SK-N-SH (cell line): Measurements from ENCODE around the gene IKBKE. TPM values are rescaled to one million over a fixed set of nuclear protein-coding genes. Genes with fewer than 3 reads are reported as not detected.

Experiments
- CTCF ChIA-PET: fragments of 300-600, 350-600 bp; formaldehyde crosslinking; extraction: SDS; loops from one replicate; lab custom pipeline; 2021; lab: Yijun Ruan, JAX
- POLR2A ChIA-PET: fragments of 350-600 bp; sonication (Branson Sonifier 250); formaldehyde crosslinking; extraction: SDS; loops from one replicate; lab custom pipeline; 2020; ENCODE audit warnings: antibody characterized with exemption, inconsistent platforms; lab: Yijun Ruan, JAX
- DNase-seq: peaks from one replicate; pipeline ENCODE4 v3.0.0; 2012
- H2AFZ ChIP-seq: fragments of 200-600 bp; sonication (generic); 2 replicates; pipeline ENCODE4 v1.8.1; 2016; ENCODE audit warnings: antibody characterized with exemption, mild to moderate bottlenecking, low read depth
- H3F3A ChIP-seq: fragments of 200-600 bp; sonication (generic); replicated peaks from 2 replicates; pipeline ENCODE3; 2016; ENCODE audit warnings: antibody characterized with exemption, mild to moderate bottlenecking; ENCODE audit not compliant: insufficient read depth
- H3K27ac ChIP-seq, 2 experiments: fragments of 200-500 bp in 1 of 2; fragments of 200-600 bp in 1 of 2; sonication (Bioruptor generic) in 1 of 2; sonication (generic), shearing (Covaris generic) in 1 of 2; 2 replicates each; pipeline versions ENCODE4 v1.5.1 to v1.6.1; 2014 to 2016; ENCODE audit warnings: low read depth in 2 of 2, inconsistent platforms in 1 of 2, low read length in 1 of 2, mild to moderate bottlenecking in 1 of 2, mixed read lengths in 1 of 2
- H3K27me3 ChIP-seq: fragments of 200-600 bp; sonication (generic), shearing (Covaris generic); 2 replicates; pipeline ENCODE4 v1.6.1; 2016; ENCODE audit warnings: mixed run types; ENCODE audit not compliant: insufficient read depth
- H3K36me3 ChIP-seq, 2 experiments: fragments of 200-500 bp in 1 of 2; fragments of 200-600 bp in 1 of 2; sonication (Bioruptor generic) in 1 of 2; sonication (generic) in 1 of 2; replicated peaks in 1 of 2; 2 replicates each; pipeline versions ENCODE3 to v1.5.1; 2014 to 2016; ENCODE audit warnings: low read length in 1 of 2, mild to moderate bottlenecking in 1 of 2; ENCODE audit not compliant: insufficient read depth in 2 of 2, control insufficient read depth in 1 of 2
- H3K4me1 ChIP-seq, 2 experiments: fragments of 200-500 bp in 1 of 2; fragments of 200-600 bp in 1 of 2; sonication (Bioruptor generic) in 1 of 2; sonication (generic), shearing (Covaris generic) in 1 of 2; 2 replicates each; pipeline versions ENCODE4 v1.5.1 to v1.6.1; 2014 to 2016; ENCODE audit warnings: low read depth in 1 of 2, low read length in 1 of 2, mixed run types in 1 of 2; ENCODE audit not compliant: insufficient read depth in 2 of 2, control insufficient read depth in 1 of 2
- H3K4me2 ChIP-seq: fragments of 200-600 bp; sonication (generic), shearing (Covaris generic); 2 replicates; pipeline ENCODE4 v1.6.1; 2017; ENCODE audit warnings: mixed run types
- H3K4me3 ChIP-seq, 2 experiments: fragments of 200-500 bp in 1 of 2; fragments of 200-600 bp in 1 of 2; sonication (Bioruptor generic) in 1 of 2; sonication (generic), shearing (Covaris generic) in 1 of 2; 2 replicates each; pipeline versions ENCODE4 v1.5.1 to v1.8.1; 2014 to 2016; ENCODE audit warnings: low read depth in 2 of 2, inconsistent platforms in 1 of 2, low read length in 1 of 2, mild to moderate bottlenecking in 1 of 2, mixed read lengths in 1 of 2, moderate library complexity in 1 of 2
- H3K79me2 ChIP-seq: fragments of 200-600 bp; sonication (generic); 2 replicates; pipeline ENCODE4 v1.8.1; 2017; ENCODE audit warnings: mild to moderate bottlenecking; ENCODE audit not compliant: insufficient read depth
- H3K9ac ChIP-seq: fragments of 200-600 bp; sonication (generic); 2 replicates; pipeline ENCODE4 v1.6.1; 2017; ENCODE audit warnings: mixed run types
- H3K9me2 ChIP-seq: fragments of 200-600 bp; sonication (generic); 2 replicates; pipeline ENCODE4 v1.6.1; 2017; ENCODE audit warnings: mixed run types
- H3K9me3 ChIP-seq: fragments of 200-600 bp; sonication (generic); 2 replicates; pipeline ENCODE4 v1.6.1; 2017; ENCODE audit warnings: mixed run types, mild to moderate bottlenecking, moderate library complexity
- H4K20me1 ChIP-seq: fragments of 200-600 bp; sonication (generic); 2 replicates; pipeline ENCODE4 v1.6.1; 2017; ENCODE audit warnings: mild to moderate bottlenecking, mixed run types; ENCODE audit not compliant: insufficient read depth
- FOSL2 ChIP-seq: IDR thresholded peaks from 2 replicates; pipeline ENCODE4 v1.4.0; 2012; ENCODE audit warnings: low read depth, mild to moderate bottlenecking, moderate library complexity, borderline replicate concordance
- MXI1 ChIP-seq: IDR thresholded peaks from 2 replicates; pipeline ENCODE4 v1.6.1; 2012; ENCODE audit warnings: mild to moderate bottlenecking, low read depth, low read length, improper control_type of control experiment
- RCOR1 ChIP-seq: fragments of 150-350 bp; IDR thresholded peaks from 2 replicates; pipeline ENCODE4 v1.6.1; 2017; ENCODE audit warnings: antibody characterized with exemption, low read length
- RFX5 ChIP-seq: IDR thresholded peaks from 2 replicates; pipeline ENCODE4 v1.6.1; 2012; ENCODE audit warnings: mild to moderate bottlenecking, improper control_type of control experiment, low read length
- RXRA ChIP-seq: IDR thresholded peaks from 2 replicates; pipeline ENCODE4 v1.4.0; 2012; ENCODE audit warnings: low read depth, mild to moderate bottlenecking, borderline replicate concordance
- SMC3 ChIP-seq: IDR thresholded peaks from 2 replicates; pipeline ENCODE4 v1.6.1; 2012; ENCODE audit warnings: low read depth, low read length, improper control_type of control experiment
- TAF1 ChIP-seq: IDR thresholded peaks from 2 replicates; pipeline ENCODE4 v1.6.1; 2012; ENCODE audit warnings: low read depth, mild to moderate bottlenecking, low read length, moderate library complexity, borderline replicate concordance
- TCF12 ChIP-seq: IDR thresholded peaks from 2 replicates; pipeline ENCODE4 v1.4.0; 2012
- YY1 ChIP-seq: IDR thresholded peaks from 2 replicates; pipeline ENCODE4 v1.4.0; 2012; ENCODE audit warnings: low read depth, mild to moderate bottlenecking
- WGBS: methylation state at CpG from one replicate; pipeline ENCODE4 v1.1.6; 2017; ENCODE audit warnings: low lambda C conversion rate; 5-methylcytosine and 5-hydroxymethylcytosine counted together
- polyA plus RNA-seq, 3 experiments: library from polyadenylated mRNA; depleted of rRNA; stranded (reverse); fragments of >200 nt; gene quantifications; 2 replicates each; pipeline ENCODE4 v1.2.3, GENCODE V29; 2012
- TF ChIP-seq, protein P1 (sequence below): fragments of 150-350 bp; IDR thresholded peaks from 2 replicates; pipeline ENCODE4 v1.6.1; 2016; ENCODE audit warnings: mild to moderate bottlenecking, low read depth, low read length
- TF ChIP-seq, protein P2 (sequence below): IDR thresholded peaks from 2 replicates; pipeline ENCODE4 v1.4.0; 2012; ENCODE audit warnings: low read depth

The IKBKE gene
- polyA plus RNA-seq, 1 of the 3 experiments (the other 2 are of a cell fraction): 14.5 TPM

DNA sequence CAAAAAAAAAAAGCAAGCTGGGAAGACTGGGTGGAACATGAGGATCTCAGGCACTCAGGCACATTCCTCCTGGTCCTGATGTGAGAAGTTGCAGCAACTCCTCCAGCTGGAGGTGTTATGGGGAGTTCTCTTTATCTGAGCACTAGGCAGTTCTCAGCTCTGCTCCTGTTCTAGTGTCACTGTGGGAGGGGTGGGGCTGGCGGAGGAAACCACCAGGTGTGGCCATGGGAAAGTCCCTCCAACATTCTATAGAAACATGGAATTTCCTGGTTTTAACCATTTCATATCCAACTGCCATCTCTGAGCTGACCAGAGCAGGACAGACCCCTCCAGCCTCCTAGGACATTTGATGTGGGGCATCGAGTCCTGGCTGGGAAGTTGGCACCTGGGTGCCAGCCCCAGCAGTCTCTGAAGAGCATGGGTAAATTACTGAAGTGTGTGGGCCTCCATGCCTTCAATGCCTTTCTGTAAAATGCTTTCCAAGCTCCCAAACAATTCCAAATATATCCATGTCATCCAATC lies 804 bp upstream of the IKBKE start:
- no peaks in the 10 kb centered on the region for H3K27me3 ChIP-seq
- H3K9ac ChIP-seq: no peak overlapping the region
- peak overlapping the region; percentile 94 for H3K4me2 ChIP-seq
- no peaks in the 10 kb centered on the region for H3K9me2 ChIP-seq
- no peaks in the 10 kb centered on the region for H3K9me3 ChIP-seq
- peaks cover 13 to 29% of the 10 kb centered on the region in 2 experiments; a peak in 2 of 4 replicates for H3K4me1 ChIP-seq
- H2AFZ ChIP-seq: peak overlapping the region; percentile 94; the same call in 1 of the 2 replicates
- peaks cover 11% of the 10 kb centered on the region; the same call in 1 of the 2 replicates for H3K79me2 ChIP-seq
- peaks cover under 1% of the 10 kb centered on the region for H3F3A ChIP-seq
- H3K4me3 ChIP-seq: no peak overlapping the region
- ChIA-PET CTCF (interaction anchor here (0.7 to 3.1 kb wide), 7 partner anchors 8 to 1134 kb away, joined by 3 to 30 read pairs (median 7); no protein-coding TSS in a partner anchor), POLR2A (no interaction called here)
- 50% methylated on average over 1 of the region's 2 CpGs for WGBS
- H4K20me1 ChIP-seq: no peaks in the 10 kb centered on the region
- no peak for DNase-seq
- H3K27ac ChIP-seq: peak overlapping the region in 1 of 2 experiments; percentile 56; a peak in 1 of 4 replicates
- TF ChIP-seq SMC3 (no peak), MXI1 (no peak), RXRA (no peak), RFX5 (no peak), TAF1 (no peak), RCOR1 (no peak), FOSL2 (no peak), YY1 (no peak)
- TF ChIP-seq, all 33 proteins: peak for 0
- H3K36me3 ChIP-seq: no peaks in the 10 kb centered on the region

DNA sequence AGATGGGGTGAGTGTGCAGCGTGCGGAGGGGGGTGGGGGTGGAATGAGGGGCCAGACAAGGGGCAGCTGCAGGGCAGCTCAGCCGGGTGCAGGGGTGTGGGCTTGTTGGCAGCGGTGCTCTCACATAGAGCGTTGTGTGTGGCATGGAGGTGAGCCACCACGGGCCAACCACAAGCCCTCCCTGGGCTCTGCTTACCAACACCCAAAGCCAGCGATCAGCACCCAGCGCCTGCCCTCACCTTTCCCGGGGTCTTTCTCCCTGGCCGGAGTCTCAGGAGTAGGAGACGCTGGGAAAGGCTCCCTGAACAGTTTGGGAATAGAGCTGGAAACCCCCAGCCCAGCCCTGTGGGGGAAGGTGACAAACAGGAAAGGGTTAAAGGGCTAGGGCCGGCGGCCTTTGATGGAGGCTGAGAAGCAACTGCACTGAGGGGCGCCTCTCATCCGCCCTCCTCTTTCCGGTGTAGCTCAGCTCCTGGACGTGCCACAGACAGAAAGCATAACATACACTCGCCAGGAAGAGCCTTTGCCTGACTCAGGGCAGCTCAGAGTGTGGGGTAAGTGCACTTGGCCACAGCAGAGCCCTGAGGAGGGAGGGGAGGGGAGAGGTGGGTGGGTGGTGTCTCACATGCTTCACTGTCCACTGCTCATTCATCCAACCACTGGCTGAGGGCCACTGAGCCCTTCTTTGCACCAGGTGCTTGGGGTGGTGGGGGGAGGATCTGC lies 577 bp downstream of the IKBKE start:
- H4K20me1 ChIP-seq: no peaks in the 10 kb centered on the region
- WGBS: 47% methylated on average over 14 of the region's 18 CpGs
- H3K79me2 ChIP-seq: peaks cover 11% of the 10 kb centered on the region; the same call in 1 of the 2 replicates
- no peaks in the 10 kb centered on the region for H3F3A ChIP-seq
- peak overlapping the region; percentile 94 for H3K4me2 ChIP-seq
- ChIA-PET POLR2A (no interaction called here), CTCF (interaction anchor here (1.0 to 3.3 kb wide), 8 partner anchors 8 to 193 kb away, joined by 3 to 30 read pairs (median 10); partner anchors contain the start of gene EIF2D)
- H3K4me1 ChIP-seq: peaks cover 13 to 22% of the 10 kb centered on the region in 2 experiments; a peak in 2 of 4 replicates
- no peaks in the 10 kb centered on the region for H3K9me3 ChIP-seq
- peak overlapping the region; percentile 57 to 83 for H3K4me3 ChIP-seq
- peak overlapping the region in 1 of 2 experiments; percentile 56; a peak in 2 of 4 replicates for H3K27ac ChIP-seq
- H2AFZ ChIP-seq: peak overlapping the region; percentile 94
- peaks cover 2 to 4% of the 10 kb centered on the region in 2 experiments for H3K36me3 ChIP-seq
- TF ChIP-seq TCF12: peak; percentile 21; the same call in 1 of the 2 replicates
- TF ChIP-seq, protein P1, sequence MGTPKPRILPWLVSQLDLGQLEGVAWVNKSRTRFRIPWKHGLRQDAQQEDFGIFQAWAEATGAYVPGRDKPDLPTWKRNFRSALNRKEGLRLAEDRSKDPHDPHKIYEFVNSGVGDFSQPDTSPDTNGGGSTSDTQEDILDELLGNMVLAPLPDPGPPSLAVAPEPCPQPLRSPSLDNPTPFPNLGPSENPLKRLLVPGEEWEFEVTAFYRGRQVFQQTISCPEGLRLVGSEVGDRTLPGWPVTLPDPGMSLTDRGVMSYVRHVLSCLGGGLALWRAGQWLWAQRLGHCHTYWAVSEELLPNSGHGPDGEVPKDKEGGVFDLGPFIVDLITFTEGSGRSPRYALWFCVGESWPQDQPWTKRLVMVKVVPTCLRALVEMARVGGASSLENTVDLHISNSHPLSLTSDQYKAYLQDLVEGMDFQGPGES: no peak
- TF ChIP-seq, protein P2, sequence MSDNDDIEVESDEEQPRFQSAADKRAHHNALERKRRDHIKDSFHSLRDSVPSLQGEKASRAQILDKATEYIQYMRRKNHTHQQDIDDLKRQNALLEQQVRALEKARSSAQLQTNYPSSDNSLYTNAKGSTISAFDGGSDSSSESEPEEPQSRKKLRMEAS: peak; percentile 25; the same call in 1 of the 2 replicates
- no peaks in the 10 kb centered on the region for H3K27me3 ChIP-seq
- H3K9ac ChIP-seq: peak overlapping the region; percentile 63; the same call in 1 of the 2 replicates
- H3K9me2 ChIP-seq: no peaks in the 10 kb centered on the region
- DNase-seq: no peak
